GM12891 (cell line): ENCODE measurements around the gene NEDD4.

Source experiments
- PAX5 ChIP-seq: IDR thresholded peaks from 2 replicates; pipeline ENCODE4 v1.6.1; 2011; ENCODE audit warnings: low read length, moderate library complexity, mild to moderate bottlenecking; ENCODE audit not compliant: insufficient read depth, severe bottlenecking
- POLR2A ChIP-seq: IDR thresholded peaks from 2 replicates; pipeline ENCODE4 v1.6.1; 2011; ENCODE audit warnings: low read depth, low read length, control low read depth
- POLR2AphosphoS5 ChIP-seq: IDR thresholded peaks from 2 replicates; pipeline ENCODE4 v1.6.1; 2011; ENCODE audit warnings: low read depth, low read length, control low read depth
- SPI1 ChIP-seq: IDR thresholded peaks from 2 replicates; pipeline ENCODE4 v1.6.1; 2011; ENCODE audit warnings: low read depth, low read length, control low read depth
- TAF1 ChIP-seq: IDR thresholded peaks from 2 replicates; pipeline ENCODE4 v1.6.1; 2011; ENCODE audit warnings: low read depth, low read length, control low read depth

- no peak for TF ChIP-seq POLR2AphosphoS5
- no peak for TF ChIP-seq POLR2A
- TF ChIP-seq TAF1 = no peak
- no peak for TF ChIP-seq SPI1
- no peak for TF ChIP-seq PAX5
Observed at GRCh38 chr15:55835866-55836265, 157.5 kb downstream of the NEDD4 start.
